ENCODE measurements around the gene IGSF9B. TPM values are rescaled to one million over a fixed set of nuclear protein-coding genes. Genes with fewer than 3 reads are reported as not detected.

Gene IGSF9B
- total RNA-seq, 1 experiment from 2014 or later: 0.96 TPM

GRCh38 chr11:133938166-133938565, 18.6 kb downstream of the IGSF9B start:
- DNase-seq (ENCODE audit: low read depth): no peak

- no peak for DNase-seq (ENCODE audit: low read depth)
Measured at GRCh38 chr11:133937468-133937867, 19.3 kb downstream of the IGSF9B start.

- no peak for DNase-seq (ENCODE audit: low read depth)
Measured at GRCh38 chr11:133937015-133937414, 19.8 kb downstream of the IGSF9B start.

DNA sequence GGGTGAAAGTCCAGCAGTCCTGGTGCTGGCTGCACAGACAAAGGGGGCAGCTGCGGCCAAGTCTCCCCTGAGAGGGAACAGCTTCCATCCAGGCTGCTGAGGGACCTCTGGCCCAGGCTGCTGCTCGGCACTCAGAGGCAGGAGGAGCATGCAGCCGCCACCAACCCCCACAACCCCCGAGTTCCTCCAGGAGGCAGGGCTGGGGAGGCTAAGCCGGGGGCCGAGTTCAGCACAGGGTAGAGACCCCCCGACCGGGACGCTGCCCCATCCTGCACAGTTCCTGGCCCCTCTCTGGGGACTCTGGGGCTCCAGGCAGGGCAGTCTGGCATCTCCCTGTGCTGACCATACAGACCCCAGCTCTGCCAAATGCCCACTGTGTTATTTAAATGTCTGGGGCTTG, 20.2 kb downstream of the IGSF9B start:
- DNase-seq (ENCODE audit: low read depth): no peak

DNA sequence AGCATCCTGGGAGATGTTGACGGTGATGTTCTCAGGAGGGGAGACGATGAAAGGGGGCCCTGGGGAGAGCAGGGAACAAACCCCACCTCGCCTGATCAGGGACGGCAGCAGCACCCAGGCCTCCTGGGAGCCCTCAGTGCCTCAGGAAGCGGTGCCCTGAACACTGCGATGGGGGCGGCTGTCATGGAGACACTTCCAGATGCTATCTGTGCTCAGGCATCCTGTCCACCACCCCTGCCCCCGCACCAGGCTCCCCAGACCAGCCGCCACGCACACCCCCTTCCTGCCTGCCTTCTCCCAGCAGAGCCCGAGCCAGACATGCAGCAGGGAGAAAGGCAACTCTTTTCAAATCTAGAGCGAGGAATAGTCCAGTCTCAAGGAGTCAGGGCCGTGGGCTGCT, 20.6 kb downstream of the IGSF9B start:
- DNase-seq (ENCODE audit: low read depth): no peak

DNA sequence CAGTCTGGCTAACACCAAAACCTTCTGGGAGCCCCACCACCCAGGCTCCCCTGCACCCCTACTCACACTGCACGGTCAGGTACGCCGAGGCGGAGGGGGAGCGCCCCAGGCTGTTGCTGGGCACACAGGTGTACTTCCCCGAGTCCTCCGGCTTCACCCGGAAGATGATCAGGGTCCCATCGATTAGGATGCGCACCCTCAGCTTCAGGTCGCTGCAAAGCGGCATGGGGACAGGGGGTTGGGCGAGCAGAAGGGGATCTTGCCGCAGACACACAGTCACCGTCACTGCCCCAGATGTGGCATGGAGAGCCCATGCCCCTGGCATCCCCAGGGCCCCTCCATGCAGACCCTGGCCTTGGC, 21.2 kb downstream of the IGSF9B start:
- no peak for DNase-seq (ENCODE audit: low read depth)

GRCh38 chr11:133934599-133935550, 21.9 kb downstream of the IGSF9B start:
- DNase-seq (ENCODE audit: low read depth): peak; percentile 92

DNA sequence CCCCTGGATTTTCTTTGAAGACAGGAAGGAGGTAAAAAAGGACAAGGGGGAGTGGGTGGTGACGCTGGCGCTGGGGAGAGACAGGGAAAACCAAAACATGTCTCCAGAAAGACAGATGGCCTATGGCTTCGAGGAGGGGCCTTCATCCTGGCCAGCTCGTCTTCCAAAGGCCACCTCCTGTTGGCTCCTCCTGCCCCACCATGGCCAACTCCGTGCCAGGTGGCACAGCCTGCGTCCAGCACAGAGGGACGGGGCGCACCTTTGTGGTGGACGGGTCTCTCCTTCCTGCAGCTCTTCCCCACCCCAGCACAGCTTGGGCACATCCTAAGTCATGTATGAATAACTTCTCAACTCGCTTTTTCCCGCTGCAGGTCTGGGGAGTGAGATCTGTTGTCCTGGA, 22.7 kb downstream of the IGSF9B start:
- no peak for DNase-seq (ENCODE audit: low read depth)

GRCh38 chr11:133931449-133932060, 25.2 kb downstream of the IGSF9B start:
- DNase-seq (ENCODE audit: low read depth): no peak

- no peak for DNase-seq (ENCODE audit: low read depth)
Measured at GRCh38 chr11:133930767-133931448, 25.9 kb downstream of the IGSF9B start.

GRCh38 chr11:133930053-133930766, 26.6 kb downstream of the IGSF9B start:
- DNase-seq (ENCODE audit: low read depth): no peak

DNA sequence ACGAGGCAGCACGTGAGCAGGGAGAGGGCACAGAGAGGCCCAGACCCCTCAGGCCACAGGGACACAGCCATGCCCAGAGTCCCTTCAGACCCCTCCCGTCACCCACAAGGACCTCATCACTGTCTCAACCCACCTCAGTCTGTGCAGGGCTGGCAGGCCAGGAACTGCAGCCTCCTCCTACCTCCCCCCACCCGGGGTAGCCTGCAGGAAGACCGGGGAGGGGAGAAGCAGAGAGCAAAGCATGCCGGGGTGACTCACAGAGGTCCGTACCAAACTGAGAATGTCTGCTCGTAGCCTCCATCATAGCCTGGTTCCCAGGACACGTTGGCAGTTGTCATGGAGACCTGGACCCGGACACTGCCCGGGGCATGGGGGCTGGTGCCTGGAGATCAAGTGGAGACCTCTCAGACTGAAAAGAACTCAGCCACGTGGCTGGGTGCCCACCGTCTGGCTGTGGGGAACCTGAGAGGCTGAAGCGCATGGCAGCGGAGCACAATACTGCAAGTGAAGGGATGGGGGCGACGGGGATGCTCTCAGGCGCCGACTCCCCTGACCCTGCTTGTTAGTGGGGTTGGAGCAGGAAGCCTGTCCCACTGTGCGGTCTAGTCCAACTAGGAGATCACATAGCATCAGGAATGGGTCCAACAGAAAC, 27.2 kb downstream of the IGSF9B start:
- no peak for DNase-seq (ENCODE audit: low read depth)

DNA sequence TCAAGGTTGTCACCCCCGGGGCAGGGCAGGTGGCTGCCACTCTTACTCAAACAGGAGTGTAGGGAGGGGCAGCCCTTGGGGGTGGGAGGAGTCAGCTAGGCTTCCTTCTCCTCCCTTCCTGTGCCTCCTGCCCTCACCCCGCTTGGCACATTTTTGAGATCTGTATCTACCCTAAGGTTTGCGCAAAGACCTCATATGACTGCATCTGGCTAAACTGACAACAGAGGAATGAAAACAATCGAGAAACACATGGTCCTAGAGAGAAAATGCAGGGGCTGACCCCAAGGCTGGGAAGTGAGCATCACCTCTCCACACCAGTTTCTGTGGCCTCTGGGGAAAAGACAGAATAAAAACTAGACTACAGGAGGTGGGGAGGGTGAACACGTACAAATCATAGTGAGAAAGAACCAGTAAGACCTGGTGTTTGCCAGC, 28.1 kb downstream of the IGSF9B start:
- DNase-seq (ENCODE audit: low read depth): peak; percentile 43

- DNase-seq (ENCODE audit: low read depth): peak; percentile 65
Measured at GRCh38 chr11:133927690-133928627, 28.8 kb downstream of the IGSF9B start.

- DNase-seq (ENCODE audit: low read depth): no peak
Measured at GRCh38 chr11:133926466-133927246, 30.1 kb downstream of the IGSF9B start.

- DNase-seq (ENCODE audit: low read depth): no peak
Measured at GRCh38 chr11:133925756-133926155, 31.0 kb downstream of the IGSF9B start.

DNA sequence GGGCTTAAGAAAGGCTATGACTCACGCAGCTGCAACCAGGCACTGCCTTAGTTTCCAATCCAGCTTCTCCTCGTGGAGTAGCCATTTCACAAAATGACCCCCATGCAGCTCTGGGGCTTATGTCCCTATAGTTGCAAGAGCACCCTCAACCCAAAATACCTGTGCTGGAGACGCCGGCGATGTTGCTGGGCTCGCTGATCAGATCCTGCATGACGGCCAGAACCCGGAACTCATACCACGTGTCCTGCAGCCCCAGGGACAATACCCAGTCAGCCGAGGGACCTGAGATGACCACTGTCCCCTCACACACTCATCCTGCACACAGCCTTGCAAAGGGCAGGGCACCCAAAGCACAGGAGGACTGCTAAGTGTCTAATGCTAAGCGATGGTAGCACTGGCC, 32.1 kb downstream of the IGSF9B start:
- DNase-seq (ENCODE audit: low read depth): no peak

DNA sequence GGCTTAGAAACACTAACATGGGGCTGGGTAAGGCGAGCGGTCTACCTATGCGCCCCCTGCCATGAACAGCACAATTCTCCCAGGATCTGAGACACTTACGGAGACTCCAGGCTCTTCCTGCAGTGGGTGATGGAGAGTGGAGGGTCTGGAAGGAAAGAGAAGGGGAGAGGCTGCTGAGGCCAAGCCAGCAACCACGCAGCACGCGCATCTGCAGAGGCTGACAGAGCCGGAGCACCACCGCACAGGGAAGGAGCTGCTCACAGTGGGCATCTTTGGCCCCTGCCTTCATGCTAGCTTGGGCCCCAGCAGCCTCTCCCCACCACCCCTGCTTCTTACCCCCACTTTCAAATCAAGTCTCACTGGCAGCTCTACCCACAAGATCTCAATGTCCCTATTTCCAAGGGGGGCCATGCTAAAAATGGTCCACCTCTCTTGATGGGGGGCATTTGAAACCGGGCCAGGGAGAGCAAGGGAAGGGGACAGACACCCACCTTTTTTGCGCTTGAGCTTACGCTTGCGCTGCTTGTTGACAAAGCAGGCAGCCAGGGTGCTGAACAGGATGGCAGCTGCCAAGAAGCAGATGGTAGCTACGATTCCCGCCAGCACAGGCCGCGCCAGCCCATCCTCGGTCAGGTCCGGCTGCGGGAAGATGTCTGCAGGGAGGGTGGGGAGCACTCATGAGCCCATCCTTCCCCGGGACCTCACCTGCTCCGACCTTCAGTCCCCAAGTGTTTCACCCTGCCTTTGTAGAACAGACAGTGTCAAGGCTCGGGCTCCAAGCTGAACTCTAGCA, 34.5 kb downstream of the IGSF9B start:
- DNase-seq (ENCODE audit: low read depth): no peak

DNA sequence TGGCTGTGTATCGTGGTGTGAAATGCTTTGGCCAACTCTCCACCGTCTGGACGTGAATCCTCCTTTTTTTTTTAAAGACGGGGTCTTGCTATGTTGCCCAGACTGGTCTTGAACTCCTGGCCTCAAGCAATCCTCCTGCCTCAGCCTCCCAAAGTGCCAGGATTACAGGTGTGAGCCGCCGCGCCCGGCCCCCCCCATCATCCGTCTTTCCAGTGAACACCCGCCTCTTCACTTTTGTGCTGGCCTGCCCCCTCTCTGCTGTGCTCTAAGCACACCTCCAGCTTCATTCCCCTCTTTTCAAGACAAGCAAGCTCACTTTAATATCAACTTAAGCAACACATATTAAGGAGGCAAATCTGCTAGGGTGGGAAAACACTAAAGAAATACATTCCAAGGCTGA, 35.3 kb downstream of the IGSF9B start:
- DNase-seq (ENCODE audit: low read depth): no peak
